ENCODE measurements around the gene GNRH2.

DNA sequence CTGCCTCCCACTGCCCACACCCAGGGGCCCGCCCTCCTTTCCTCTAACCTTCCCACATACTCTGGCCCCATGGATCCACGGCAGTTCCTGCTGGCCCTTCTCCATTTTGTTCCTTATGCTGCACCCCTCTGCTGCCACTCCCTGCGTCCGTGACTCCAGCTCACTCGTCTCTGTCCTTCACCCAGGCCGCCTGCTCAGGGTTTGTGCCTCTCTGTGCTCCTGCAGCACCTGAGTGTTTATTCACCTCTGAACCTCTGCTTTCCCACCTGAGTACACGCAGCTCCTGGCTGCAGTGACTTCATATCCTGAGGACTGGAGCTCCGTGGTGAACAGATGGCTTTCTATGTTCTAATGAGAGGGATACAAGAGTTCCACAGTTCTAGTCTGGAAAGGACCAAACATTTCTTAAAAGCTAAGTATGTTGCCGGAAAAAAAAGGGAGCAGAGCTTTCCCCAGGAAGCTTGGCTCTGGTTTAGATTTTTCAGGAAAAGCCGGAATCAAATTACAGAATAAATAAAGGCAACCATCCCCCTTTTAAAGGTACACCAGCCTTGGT is 1.5 kb upstream of the GNRH2 start:
- TF ChIP-seq, protein P1, sequence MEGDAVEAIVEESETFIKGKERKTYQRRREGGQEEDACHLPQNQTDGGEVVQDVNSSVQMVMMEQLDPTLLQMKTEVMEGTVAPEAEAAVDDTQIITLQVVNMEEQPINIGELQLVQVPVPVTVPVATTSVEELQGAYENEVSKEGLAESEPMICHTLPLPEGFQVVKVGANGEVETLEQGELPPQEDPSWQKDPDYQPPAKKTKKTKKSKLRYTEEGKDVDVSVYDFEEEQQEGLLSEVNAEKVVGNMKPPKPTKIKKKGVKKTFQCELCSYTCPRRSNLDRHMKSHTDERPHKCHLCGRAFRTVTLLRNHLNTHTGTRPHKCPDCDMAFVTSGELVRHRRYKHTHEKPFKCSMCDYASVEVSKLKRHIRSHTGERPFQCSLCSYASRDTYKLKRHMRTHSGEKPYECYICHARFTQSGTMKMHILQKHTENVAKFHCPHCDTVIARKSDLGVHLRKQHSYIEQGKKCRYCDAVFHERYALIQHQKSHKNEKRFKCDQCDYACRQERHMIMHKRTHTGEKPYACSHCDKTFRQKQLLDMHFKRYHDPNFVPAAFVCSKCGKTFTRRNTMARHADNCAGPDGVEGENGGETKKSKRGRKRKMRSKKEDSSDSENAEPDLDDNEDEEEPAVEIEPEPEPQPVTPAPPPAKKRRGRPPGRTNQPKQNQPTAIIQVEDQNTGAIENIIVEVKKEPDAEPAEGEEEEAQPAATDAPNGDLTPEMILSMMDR (IDR thresholded peaks at IDR 0.05; ENCODE audit: poor library complexity): no peak
- TF ChIP-seq EZH2phosphoT487 (IDR thresholded peaks at IDR 0.05; ENCODE audit: low read depth, severe bottlenecking, unreplicated experiment) (no peak), EZH2 (IDR thresholded peaks at IDR 0.05; ENCODE audit: borderline replicate concordance) (no peak)
